HG03095 (cell line): ENCODE results near the gene THBS3.
"Not testable (repeated sequence)": the region's sequence is repeated elsewhere in the genome, so short reads cannot be mapped to it uniquely, and the experiment has no call there.

Experiments
- ATAC-seq: cut with Tn5 transposase; IDR thresholded peaks from one replicate; pipeline ENCODE4 v1.9.1; 2021; ENCODE audit warnings: moderate library complexity; ENCODE audit not compliant: unreplicated experiment

THBS3 gene

GRCh38 chr1:155175281-155175926, 32.3 kb downstream of the THBS3 start:
- no peak for ATAC-seq

- ATAC-seq, result no peak
These were observed 33.1 kb downstream of the THBS3 start for GRCh38 chr1:155174324-155175280.

- no peak for ATAC-seq
These were observed 34.0 kb downstream of the THBS3 start, which contains the start of gene TRIM46 for GRCh38 chr1:155173478-155174323. Gene TRIM46 (plus strand): TSS chr1:155173849. CDS start chr1:155173967, 118 bp downstream.

- ATAC-seq, result peak; percentile 52
These were observed 34.8 kb downstream of the THBS3 start, which contains the start of gene KRTCAP2 for GRCh38 chr1:155172732-155173477. Gene KRTCAP2 (minus strand): TSS chr1:155173304. CDS start chr1:155173224, 80 bp downstream.

GRCh38 chr1:155171836-155172731, 35.6 kb downstream of the THBS3 start:
- no peak for ATAC-seq

- ATAC-seq, result no peak
These were observed 36.9 kb downstream of the THBS3 start for GRCh38 chr1:155170806-155171205.

- ATAC-seq, result no peak
These were observed 37.5 kb downstream of the THBS3 start for GRCh38 chr1:155170101-155170785.

GRCh38 chr1:155169541-155169940, 38.2 kb downstream of the THBS3 start:
- no peak for ATAC-seq

GRCh38 chr1:155168456-155169210, 39.1 kb downstream of the THBS3 start:
- no peak for ATAC-seq

- ATAC-seq, result not testable (repeated sequence)
These were observed 39.6 kb downstream of the THBS3 start for GRCh38 chr1:155168105-155168445.

- no peak for ATAC-seq
These were observed 40.3 kb downstream of the THBS3 start for GRCh38 chr1:155167166-155168104.

- ATAC-seq, result no peak
These were observed 41.1 kb downstream of the THBS3 start for GRCh38 chr1:155166471-155167165.

GRCh38 chr1:155166051-155166470, 41.6 kb downstream of the THBS3 start:
- ATAC-seq, result no peak

GRCh38 chr1:155164625-155165024, 43.1 kb downstream of the THBS3 start:
- not testable (repeated sequence) for ATAC-seq

- ATAC-seq, result not testable (repeated sequence)
These were observed 43.9 kb downstream of the THBS3 start for GRCh38 chr1:155163785-155164184.

GRCh38 chr1:155162631-155163030, 45.1 kb downstream of the THBS3 start:
- ATAC-seq, result not testable (repeated sequence)
